Left cardiac atrium (tissue), 4 donors: ENCODE data around the gene GSKIP. TPM values are rescaled to one million over a fixed set of nuclear protein-coding genes. Genes with fewer than 3 reads are reported as not detected.
A peak's percentile ranks its signal among the peaks of the same experiment; 100 is the strongest.
"Not testable (repeated sequence)": the region's sequence is repeated elsewhere in the genome, so short reads cannot be mapped to it uniquely, and the experiment has no call there.

Source experiments
- ATAC-seq, 2 donors: fragments of 200-7000 bp; cut with Tn5 transposase; one replicate each; pipeline ENCODE4 v1.9.1; 2020; ENCODE audit warnings: mild to moderate bottlenecking in 2 of 2, moderate library complexity in 2 of 2
- DNase-seq: peaks from one replicate; pipeline ENCODE4 v3.0.0-alpha.2; 2020
- intact Hi-C, 2 donors: fragments of 100-400 bp; cut with DNase I; formaldehyde crosslinking; loops; one replicate each; pipeline versions ENCODE4 v1.14.1 to v1.15.1; 2022 to 2023
- long read RNA-seq: library from polyadenylated mRNA; unstranded; transcript quantifications from one replicate; pipeline ENCODE4 v2.0.0, GENCODE V29; 2021
- total RNA-seq, 2 donors: library from RNA; stranded (reverse); fragmentation: NEBNext Ultra II Directional; extraction: Animal tissue kit (Norgen Biotek cat#: 25700); gene quantifications; one replicate each; pipeline ENCODE4 v1.2.1, GENCODE V29; 2021
- donor health status: DM: no; HTN: yes; CAD: no.
- donor health status: DM: no; HTN: yes; CAD: no; lungs with severe emphysema.
- donor health status: DM: yes; HTN: yes; CAD: no.
- donor health status: Dilated cardiomyopathy.

GSKIP gene, protein sequence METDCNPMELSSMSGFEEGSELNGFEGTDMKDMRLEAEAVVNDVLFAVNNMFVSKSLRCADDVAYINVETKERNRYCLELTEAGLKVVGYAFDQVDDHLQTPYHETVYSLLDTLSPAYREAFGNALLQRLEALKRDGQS
- 10 to 100 TPM; 10.2 to 11.2 TPM for total RNA-seq
- long read RNA-seq, transcript GSKIP-205 (4 exons, 2,218 nt), result major isoform, 18 of 24 reads
- long read RNA-seq, partial matches to known transcripts, result 3 of 24 reads
- long read RNA-seq, other reads (novel, unspliced or antisense), result 3 of 24 reads

DNA sequence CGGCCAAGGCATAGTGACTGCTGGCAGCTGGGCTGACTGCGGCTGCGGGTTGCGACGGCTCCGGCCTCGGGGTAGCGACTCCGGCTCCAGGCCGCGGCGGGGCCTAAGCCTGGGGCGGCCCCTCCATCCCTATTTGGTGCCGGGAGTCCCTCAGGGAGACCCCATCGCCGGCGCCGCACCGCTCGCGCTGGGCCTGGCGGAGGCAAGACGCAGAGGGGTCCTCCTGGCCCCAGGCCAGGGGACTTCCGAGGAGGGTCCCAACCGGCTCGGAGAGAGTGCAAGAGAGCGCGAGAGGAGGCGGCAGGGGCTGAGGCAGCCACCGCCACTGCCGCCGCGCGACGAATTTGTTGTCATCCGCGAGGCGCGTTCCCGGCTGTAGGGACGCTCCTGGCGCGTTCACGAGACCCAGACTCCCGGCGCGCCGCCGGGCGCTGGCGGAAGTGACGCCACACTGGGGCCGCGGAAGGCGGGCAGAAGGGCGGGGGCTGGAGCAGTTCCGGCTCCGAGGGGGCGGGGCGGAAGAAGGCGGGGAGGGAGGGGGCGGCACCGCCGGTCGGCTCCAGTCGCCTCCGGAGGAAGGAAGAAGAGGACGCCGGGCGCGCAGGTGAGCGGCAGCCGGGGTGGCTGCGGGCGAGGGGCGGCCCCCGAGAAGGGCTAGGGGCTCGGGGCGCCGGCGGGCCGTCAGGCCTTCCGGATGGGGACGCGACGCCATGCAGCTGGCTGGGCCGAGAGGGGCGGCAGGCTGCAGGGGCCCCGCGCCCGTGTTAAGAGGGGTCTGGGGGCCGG, at the start of gene GSKIP, which contains the start of gene ATG2B:
Gene GSKIP (plus strand): TSS at position 562 of the 786 bp plus-strand sequence. CDS start 18,722 bp downstream, outside the sequence.
Gene ATG2B (minus strand): TSS at position 377 of the 786 bp plus-strand sequence. CDS start 365 bp downstream, at position 12.
- DNase-seq, result peak; percentile 95
- intact Hi-C loops, result no loop called here
- peak; percentile 99 for ATAC-seq

DNA sequence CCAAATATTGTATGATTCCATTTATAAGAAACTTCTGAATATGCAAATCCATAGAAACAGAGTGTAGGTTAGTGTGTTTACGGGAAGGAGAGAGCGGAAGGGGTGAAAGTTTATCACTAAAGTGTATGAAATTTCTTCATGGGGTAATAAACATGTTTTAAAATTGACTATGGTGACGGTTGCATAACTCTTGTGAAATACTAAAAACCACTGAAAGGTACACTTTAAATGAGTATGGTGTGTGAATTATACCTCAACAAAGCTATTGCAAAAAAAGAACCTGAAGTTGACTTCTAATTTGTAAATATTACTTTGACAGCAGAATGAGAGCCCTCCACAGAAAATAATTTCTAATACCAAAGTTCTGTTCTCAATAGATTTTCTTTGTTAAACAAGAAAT, 47.2 kb upstream of the GSKIP start:
- ATAC-seq, result no peak
- intact Hi-C loops, result no loop called here
- DNase-seq, result no peak

DNA sequence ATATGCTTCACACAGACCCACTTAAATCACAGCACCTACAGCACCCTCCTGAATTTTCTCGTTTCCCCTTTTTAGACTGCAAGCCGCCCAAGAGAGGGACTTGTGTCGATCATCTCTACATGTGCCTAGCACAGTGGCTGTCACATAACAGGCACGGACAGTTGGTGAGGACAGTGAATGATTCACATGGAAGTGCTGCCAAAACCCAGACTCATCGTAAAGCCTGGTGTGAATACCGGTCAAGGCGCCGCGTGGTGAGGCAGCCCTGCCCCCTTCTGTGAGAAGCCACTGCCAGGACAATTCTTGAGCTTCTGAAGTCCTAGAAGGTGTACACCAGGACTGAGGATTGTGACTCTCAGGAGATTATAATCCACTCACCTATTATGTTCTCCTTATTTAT, 44.5 kb upstream of the GSKIP start:
- intact Hi-C loops, result no loop called here
- DNase-seq (no peak), ATAC-seq (no peak)

DNA sequence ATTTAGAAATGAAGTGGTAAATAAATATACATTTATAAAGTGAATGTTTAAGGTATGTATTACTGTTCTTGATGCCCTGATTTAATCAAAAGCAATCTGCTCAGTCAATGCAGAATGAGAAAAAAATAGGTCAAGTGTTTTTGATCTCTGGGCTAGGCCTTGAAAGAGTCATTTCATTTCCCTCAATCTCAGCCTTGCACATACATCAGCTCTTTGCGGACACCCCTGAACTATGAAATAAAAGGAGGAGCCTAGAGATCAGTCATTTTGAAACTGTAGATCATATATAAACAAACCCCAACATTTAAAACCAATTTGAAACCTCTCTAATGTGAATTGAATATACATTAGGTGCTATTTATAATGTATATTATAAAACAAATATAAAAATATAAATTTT, 42.7 kb upstream of the GSKIP start:
- intact Hi-C loops, result loop anchor here in 1 of 2 donors (10.0 kb wide), 1 partner anchor 224 kb away; no protein-coding TSS in a partner anchor
- no peak for DNase-seq
- ATAC-seq, result no peak

DNA sequence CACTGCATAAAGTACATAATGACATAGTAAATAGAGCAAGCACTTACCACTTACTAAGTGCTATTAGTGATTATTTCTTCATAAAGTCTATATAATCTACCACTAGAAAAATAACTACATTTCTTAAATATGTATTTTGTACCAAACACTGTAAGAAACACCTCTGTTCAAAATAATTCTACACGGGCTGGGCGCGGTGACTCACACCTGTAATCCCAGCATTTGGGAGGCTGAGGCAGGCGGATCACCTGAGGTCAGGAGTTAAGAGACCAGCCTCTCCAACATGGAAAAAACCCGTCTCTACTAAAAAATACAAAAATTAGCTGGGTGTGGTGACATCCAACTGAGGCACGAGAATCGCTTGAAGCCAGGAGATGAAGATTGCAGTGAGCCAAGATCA, 39.1 kb upstream of the GSKIP start:
- intact Hi-C loops, result loop anchor here in 1 of 2 donors (10.0 kb wide), 1 partner anchor 221 kb away; no protein-coding TSS in a partner anchor
- DNase-seq (no peak), ATAC-seq (no peak)

DNA sequence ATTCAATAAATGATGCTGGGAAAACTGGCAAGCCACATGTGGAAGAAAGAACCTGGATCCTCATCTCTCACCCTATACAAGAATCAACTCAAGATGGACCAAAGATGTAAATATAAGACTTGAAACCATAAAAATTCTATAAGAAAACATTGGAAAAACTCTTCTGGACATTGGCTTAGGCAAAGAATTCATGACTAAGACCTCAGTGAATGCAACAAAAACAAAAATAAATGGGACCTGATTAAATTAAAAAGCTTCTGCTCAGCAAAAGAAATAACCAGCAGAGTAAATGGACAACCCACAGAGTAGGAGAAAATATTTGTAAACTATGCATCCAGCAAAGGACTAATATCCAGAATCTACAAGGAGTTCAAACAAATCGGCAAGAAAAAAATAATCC, 24.8 kb upstream of the GSKIP start:
- ATAC-seq (no peak), DNase-seq (no peak)
- intact Hi-C loops, result no loop called here

DNA sequence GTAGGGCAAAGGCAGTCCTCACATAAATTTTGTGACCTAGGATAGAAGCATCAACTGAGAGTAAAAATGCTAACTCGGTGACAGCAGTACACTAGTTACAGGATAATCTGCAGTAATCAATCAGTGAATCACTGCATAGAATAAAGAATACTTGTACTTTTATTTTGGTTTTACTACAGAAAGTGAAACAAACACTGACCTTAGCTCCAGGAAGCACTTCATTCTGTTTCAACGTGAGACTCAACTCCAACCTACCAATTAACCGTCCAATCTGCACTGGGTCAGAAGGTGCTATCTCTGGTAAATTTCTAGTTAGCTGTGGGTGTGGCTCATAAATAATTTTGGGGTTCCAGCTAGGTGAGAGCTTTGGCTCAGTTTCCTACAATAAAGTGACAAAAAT, 22.0 kb upstream of the GSKIP start:
- DNase-seq (no peak), ATAC-seq (no peak)
- intact Hi-C loops, result no loop called here

DNA sequence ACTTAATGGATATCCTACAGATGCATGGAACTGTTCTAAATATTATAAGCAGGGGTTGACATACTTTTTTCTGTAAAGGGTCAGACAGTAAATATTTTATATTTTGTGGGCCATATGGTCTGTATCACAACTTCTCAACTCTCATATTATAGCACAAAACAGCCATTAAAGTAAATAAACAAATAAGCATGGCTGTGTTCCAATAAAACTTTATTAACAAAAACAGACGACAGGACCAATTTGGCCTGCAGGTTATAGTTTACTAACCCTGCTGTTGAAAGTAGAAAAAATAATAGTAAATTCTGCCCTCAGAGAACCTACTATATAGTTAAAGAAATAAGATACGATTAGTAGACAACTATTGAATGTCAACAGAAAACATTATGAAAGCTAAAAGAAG, 17.7 kb upstream of the GSKIP start:
- ATAC-seq (no peak), DNase-seq (no peak)
- intact Hi-C loops, result no loop called here

DNA sequence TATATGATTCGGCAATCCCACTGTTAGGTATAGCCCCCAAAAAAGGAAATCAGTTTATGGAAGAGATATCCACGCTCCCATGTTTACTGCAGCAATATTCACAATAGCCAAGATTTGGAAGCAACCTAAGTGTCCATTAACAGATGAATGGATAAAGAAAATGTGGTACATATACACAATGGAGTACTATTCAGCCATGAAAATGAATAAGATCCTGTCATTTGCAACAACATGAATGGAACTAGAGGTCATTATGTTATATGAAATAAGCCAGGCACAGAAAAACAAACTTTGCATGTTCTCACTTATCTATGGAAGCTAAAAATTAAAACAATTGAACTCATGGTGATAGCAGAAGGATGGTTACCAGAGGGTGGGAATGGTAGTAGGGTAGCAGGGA, 15.4 kb upstream of the GSKIP start:
- DNase-seq, intact Hi-C loops, ATAC-seq: not testable (repeated sequence)

DNA sequence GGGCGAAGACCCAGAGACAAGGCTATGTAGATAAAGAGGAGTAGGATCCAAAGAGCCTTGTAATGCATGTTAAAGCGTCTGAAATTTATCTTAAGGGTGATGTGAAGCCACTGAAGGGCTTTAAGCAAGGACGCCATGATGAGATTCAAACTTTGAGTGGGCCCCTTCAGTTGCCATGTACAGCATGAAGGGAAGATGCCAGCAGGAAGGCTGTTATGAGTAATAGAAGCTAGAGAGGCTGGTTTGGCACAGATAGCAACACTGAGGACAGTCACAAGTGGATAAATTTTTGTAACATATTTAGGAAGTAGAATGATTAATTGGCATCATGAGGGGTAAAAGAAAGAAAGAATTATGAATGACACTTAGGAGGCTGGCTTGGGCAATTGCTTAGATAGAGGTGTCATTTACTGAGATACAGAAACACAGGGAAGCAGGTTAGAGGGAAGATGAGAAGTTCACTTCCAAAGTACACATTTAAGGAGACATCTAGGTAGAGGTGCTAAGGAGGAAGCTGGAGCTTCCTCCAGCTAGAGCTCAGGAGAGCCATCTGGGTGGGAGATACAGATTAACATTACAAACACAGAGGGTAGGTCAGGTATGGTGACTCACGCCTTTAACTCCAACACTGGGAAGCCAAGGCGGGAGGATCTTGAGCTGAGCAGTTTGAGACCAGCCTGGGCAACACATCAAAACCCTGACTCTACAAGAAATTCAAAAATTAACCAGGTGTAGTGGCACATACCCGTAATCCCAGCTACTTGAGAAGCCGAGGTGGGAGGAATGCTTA, 13.8 kb upstream of the GSKIP start:
- ATAC-seq, result peak in 1 of 2 donors; percentile 80
- intact Hi-C loops, result loop anchor here in 1 of 2 donors (10.0 kb wide), 1 partner anchor 55 kb away; no protein-coding TSS in a partner anchor
- no peak for DNase-seq

DNA sequence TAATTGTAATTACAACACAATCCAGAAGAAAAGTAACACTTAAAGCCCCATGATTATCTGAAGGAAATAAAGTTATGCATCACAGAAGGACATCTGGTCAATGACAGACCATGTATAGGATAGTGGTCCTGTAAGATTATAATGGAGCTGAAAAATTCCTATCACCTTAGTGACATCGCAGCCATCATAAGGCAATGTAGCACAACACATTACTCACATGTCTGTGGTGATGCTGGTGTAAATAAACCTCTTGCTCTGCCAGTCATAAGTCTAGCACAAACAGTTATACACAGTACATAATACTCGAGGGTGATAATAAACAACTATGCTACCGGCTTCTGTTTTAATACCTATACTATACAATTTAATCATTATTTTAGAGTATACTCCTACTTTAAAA, 11.3 kb upstream of the GSKIP start:
- ATAC-seq (no peak), DNase-seq (no peak)
- intact Hi-C loops, result loop anchor here in 1 of 2 donors (10.0 kb wide), 1 partner anchor 57 kb away; no protein-coding TSS in a partner anchor

DNA sequence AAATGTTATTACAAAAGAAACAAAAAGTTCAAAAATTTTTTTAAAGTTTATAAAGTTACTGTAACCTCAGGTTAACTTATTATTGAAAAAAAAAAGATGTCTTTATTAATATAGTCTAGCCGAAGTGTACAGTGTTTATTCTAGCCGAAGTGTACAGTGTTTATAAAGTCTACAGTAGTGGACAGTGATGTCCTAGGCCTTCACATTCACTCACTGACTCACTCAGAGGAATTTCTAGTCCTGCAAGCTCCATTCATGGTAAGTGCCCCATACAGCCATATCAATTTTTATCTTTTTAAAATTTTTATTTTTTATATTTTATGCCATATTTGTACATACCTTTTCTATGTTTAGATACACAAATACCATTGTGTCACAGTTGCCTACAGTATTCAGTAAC, 10.6 kb upstream of the GSKIP start:
- DNase-seq (no peak), ATAC-seq (no peak)
- intact Hi-C loops, result loop anchor here in 1 of 2 donors (10.0 kb wide), 1 partner anchor 58 kb away; no protein-coding TSS in a partner anchor

DNA sequence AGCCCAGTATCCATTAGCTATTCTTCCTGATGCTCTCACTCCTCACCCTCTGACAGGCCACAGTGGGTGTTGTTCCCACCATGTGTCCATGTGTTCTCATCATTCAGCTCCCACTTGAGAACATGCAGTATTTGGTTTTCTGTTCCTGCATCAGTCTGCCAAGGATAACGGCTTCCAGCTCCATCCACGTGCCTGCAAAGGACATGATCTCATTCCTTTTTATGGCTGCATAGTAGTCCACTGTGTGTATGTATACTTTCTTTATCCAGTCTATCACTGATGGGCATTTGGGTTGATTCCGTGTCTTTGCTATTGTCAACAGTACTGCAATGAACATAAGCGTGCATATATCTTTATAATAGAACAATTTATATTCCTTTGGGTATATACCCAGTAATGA, 9.1 kb upstream of the GSKIP start:
- intact Hi-C loops, result loop anchor here in 1 of 2 donors (10.0 kb wide), 1 partner anchor 59 kb away; no protein-coding TSS in a partner anchor
- no peak for ATAC-seq
- DNase-seq, result no peak

DNA sequence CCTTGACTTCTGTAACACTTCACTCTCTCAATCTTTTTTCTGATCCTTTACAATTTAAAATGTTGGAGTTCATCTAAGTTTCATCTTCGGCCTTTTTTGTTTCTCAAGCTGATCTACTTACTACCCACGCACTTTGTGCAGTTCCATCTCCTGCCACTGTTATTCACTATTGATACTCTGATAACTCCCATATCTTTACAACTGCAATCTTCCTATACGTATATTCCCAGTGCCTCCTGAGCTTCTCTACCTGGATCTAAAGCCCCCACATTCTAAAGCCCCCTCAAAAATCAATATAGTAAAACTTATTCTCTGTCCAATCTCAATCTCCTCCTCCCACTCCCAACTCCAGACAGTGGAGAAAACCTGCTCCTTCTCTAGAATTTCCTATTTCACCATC, 6.1 kb upstream of the GSKIP start:
- no peak for ATAC-seq
- no peak for DNase-seq
- intact Hi-C loops, result loop anchor here in 1 of 2 donors (10.0 kb wide), 1 partner anchor 62 kb away; no protein-coding TSS in a partner anchor

DNA sequence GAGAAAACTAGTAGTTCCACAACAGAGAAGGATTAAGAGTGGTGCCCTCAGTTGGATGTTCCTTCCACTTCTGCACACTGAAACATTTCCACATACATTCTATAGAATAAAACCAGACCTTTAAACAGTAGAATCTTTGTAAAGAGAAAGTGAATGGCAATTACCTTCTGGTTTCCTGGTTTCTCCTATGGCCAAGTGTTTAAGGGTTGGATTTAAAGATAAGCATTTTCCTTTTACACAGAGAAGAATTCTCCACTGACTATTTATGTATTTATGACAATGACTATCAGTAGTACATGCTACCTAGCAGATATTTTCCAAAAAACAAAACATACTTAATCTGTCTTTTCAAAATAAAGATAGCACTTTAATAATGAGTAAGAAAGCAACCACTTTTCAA, 3.4 kb upstream of the GSKIP start:
- ATAC-seq (no peak), DNase-seq (no peak)
- intact Hi-C loops, result loop anchor here in 1 of 2 donors (10.0 kb wide), 1 partner anchor 65 kb away; no protein-coding TSS in a partner anchor

DNA sequence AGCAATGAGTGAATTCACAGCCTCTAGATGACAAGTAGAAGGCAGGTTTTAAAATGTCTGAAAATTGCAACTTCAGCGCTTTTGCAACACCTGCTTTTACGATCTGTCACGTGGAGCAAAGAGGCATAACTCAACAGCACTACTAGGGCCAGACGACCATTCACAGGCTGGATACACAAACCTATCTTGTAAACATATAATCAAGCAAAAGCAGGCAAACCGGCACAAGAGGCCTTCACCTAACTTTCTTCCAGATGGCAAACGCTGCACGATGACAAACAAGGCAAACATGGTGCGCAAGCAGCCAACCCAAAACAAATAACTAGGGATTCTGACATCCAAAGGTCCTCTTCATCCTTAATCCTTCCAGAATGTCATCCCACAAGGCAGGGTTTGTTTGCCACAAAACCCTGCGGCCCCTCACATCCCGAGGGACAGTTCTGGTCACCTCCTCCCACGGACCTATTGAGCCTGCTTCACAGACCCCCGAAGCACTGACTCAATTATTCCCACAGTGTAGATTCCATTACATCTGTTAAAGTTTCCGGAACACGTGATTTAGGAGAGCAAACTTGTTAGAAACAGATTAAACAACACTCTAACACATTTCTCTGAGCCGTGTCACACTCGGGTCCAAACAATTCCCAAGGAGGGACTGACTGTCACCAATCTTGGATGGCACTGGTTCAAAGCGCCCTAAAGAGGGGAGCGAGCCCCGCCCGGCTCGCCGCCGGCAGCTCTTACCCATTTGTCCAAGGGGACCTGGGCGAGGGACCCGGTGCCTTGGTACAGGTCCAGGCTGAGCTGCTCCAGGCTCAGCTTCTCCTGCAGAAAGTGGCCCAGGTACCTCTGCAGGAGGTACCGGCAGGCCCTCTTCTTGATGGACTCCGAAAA, 1.0 kb upstream of the GSKIP start:
- DNase-seq, result peak; percentile 36
- intact Hi-C loops, result no loop called here

DNA sequence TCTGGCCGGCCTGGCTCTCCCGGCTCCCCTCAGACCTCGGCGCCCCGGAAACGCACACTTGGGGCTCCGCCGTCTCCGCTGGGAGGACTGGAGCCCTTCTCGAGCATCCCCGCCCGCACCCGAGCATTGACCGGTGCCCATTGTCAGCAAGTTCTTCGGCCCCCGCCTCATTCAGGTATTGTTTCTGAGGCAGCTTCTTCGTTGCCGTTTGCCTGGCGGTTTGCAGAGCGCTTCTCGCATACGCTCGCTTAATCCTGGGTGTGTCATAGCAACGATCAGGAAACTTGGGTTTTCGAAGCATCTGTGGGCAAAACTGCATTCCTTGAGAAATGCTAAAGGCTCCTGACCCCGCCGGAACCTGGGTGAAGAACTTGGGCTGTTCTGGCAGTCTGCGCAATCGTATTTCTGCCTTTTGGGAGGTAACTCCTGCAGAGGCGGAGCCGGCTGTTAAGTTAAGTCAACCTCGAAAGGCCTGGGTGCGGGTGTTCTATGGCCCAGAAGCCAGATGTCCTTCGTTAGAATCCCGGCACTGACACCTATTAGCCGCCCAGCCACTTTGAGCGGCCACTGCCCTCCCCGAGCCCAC, 518 bp downstream of the GSKIP start:
- intact Hi-C loops, result loop anchor here in 1 of 2 donors (2.0 kb wide), 1 partner anchor 27 kb away; no protein-coding TSS in a partner anchor
- peak; percentile 36 for DNase-seq
- peak; percentile 15 to 63 for ATAC-seq

More for the DNA sequence above, 1.0 kb upstream of the GSKIP start:
- peak; percentile 15 to 35 for ATAC-seq

DNA sequence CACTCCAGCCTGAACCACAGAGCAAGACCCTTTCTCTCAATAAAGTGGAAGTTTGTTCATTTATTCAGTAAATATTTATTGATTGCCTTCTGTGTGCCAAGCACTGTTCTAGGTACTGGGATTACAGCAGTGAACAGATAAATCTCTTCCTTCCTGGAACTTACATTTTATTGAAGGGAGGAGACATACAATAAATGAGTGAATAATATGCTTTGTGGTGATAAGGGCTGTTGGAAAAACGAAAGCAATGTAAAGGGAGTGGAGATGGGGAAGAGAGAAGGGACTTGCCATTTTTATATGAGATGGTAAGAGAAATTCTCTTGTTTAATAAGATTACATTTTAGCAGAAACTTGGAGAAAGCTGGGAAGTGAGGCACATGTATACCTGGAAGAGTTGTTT, 1.6 kb downstream of the GSKIP start:
- intact Hi-C loops, result loop anchor here in 1 of 2 donors (2.0 kb wide), 1 partner anchor 26 kb away; no protein-coding TSS in a partner anchor
- DNase-seq, result no peak
- no peak for ATAC-seq
